ENCODE results near the gene PCTP. TPM values are rescaled to one million over a fixed set of nuclear protein-coding genes. Genes with fewer than 3 reads are reported as not detected.

The PCTP gene
- total and polyA plus RNA-seq, 2 of the 4 experiments (the other 2 are of a cell fraction): 11.6 to 12.9 TPM

GRCh38 chr17:55751720-55752250 is 934 bp downstream of the PCTP start:
- Histone ChIP-seq H3K4me2 (ENCODE audit: low read depth, low read length) (peak overlapping the region; percentile 90), H3K56ac (ENCODE audit: extremely low read depth, insufficient read depth, low read length) (no peak overlapping the region; the same call in 1 of the 2 replicates), H3K4ac (ENCODE audit: low read depth, low read length) (peak overlapping the region; percentile 99; the same call in 1 of the 2 replicates), H2BK5ac (ENCODE audit: low read depth, low read length, poor library complexity, severe bottlenecking) (no peak overlapping the region), H3K9me3 (ENCODE audit: control insufficient read depth, insufficient read depth, low read length) (no peaks in the 10 kb centered on the region), H2AK9ac (replicated peaks; ENCODE audit: low read depth, low read length, poor library complexity) (peak overlapping the region; percentile 90), H3K9ac (ENCODE audit: low read depth, low read length) (peak overlapping the region; percentile 88), H3K4me3 (ENCODE audit: insufficient read depth, low read depth, low read length) (peak overlapping the region; percentile 87), H4K5ac (ENCODE audit: low read depth, low read length) (0 out of 2 replicates have a peak overlapping the region, but pooled peaks have one; percentile 24), H3K27me3 (ENCODE audit: control insufficient read depth, insufficient read depth, low read length) (no peaks in the 10 kb centered on the region), H3K18ac (ENCODE audit: low read depth, low read length) (no peak overlapping the region), H3K36me3 (ENCODE audit: control insufficient read depth, insufficient read depth, low read length) (peaks cover 3% of the 10 kb centered on the region), H4K91ac (ENCODE audit: insufficient read depth, low read depth, low read length) (peak overlapping the region; percentile 83; the same call in 1 of the 2 replicates), H3K79me1 (ENCODE audit: low read depth in 1 of 2, low read length in 2 of 2) (peaks cover 27 to 44% of the 10 kb centered on the region in 2 experiments), H3K23ac (ENCODE audit: low read depth, low read length) (peak overlapping the region; percentile 99), H4K8ac (ENCODE audit: low read depth in 2 of 2, low read length in 2 of 2) (peak overlapping the region; percentile 91 to 97; a peak in 3 of 4 replicates), H3K4me1 (ENCODE audit: control insufficient read depth, insufficient read depth, low read length) (peaks cover 2% of the 10 kb centered on the region; the same call in 1 of the 2 replicates), H2AFZ (replicated peaks; ENCODE audit: low read length, poor library complexity) (peak overlapping the region; percentile 98), H2BK120ac (ENCODE audit: low read depth, low read length) (peak overlapping the region; percentile 82; the same call in 1 of the 2 replicates), H3K27ac (ENCODE audit: insufficient read depth, low read length) (peak overlapping the region; percentile 71; the same call in 1 of the 2 replicates), H3K14ac (replicated peaks; ENCODE audit: low read depth, low read length) (peak overlapping the region; percentile 99), H2BK20ac (ENCODE audit: low read depth, low read length) (no peak overlapping the region), H3K9me1 (ENCODE audit: insufficient read depth, low read length) (peaks cover 10% of the 10 kb centered on the region), H4K20me1 (ENCODE audit: insufficient read depth, low read length) (0 out of 2 replicates have a peak, but pooled peaks cover 3% of the 10 kb centered on the region), H2BK15ac (ENCODE audit: low read depth, low read length) (no peak overlapping the region), H2AK5ac (ENCODE audit: low read depth, low read length) (peak overlapping the region; percentile 66; the same call in 1 of the 2 replicates)
- WGBS, 2 experiments (ENCODE audit: extremely low coverage in 2 of 2, insufficient read length in 1 of 2): 37% methylated on average over 2 of the region's 4 CpGs; no CpG with 5 or more reads in 1 of the 2 experiments
- dilution Hi-C loops (cut with HindIII; ENCODE audit: low sequenced_read_pairs, unreplicated experiment): no loop called here
- in situ Hi-C loops (cut with MboI; ENCODE audit: low sequenced_read_pairs): no loop called here
- ChIA-PET POLR2A (ENCODE audit: unreplicated experiment) (no interaction called here), CTCF (interaction anchor here (0.6 to 1.6 kb wide), 3 partner anchors 16 to 382 kb away, joined by 3 to 9 read pairs (median 6); no protein-coding TSS in a partner anchor)
- intact Hi-C loops (cut with micrococcal nuclease): loop anchor here (10.0 kb wide), 1 partner anchor 327 kb away; the partner anchor contains the start of gene MMD
- no peak for DNase-seq
- no peak for ATAC-seq (ENCODE audit: low read depth)
- BruUV-seq (replicated peaks): no TSS peak
- TF ChIP-seq POLR2A (IDR thresholded peaks at IDR 0.05; ENCODE audit: low read depth, low read length): no peak
- TF ChIP-seq RAD21 (IDR thresholded peaks at IDR 0.05; ENCODE audit: low read length): no peak
- no peak for TF ChIP-seq MAFK (IDR thresholded peaks at IDR 0.05; ENCODE audit: low read depth, low read length)

All from IMR-90 (cell line).